A673 (cell line): ENCODE measurements around the gene JARID2.

Source experiments
- EZH2 ChIP-seq: fragments of 200-600 bp; sonication (generic); IDR thresholded peaks from 2 replicates; pipeline ENCODE4 v1.6.1; 2017; ENCODE audit warnings: borderline replicate concordance, low read depth, mild to moderate bottlenecking, mixed read lengths, antibody characterized with exemption, low read length; ENCODE audit not compliant: poor library complexity, severe bottlenecking
- TF ChIP-seq, protein P1 (sequence below): fragments of 300-800, 200-600 bp; sonication (generic); conservative IDR thresholded peaks from 2 replicates; pipeline ENCODE4 v1.5.1; 2017; ENCODE audit warnings: low read depth, mild to moderate bottlenecking, antibody characterized with exemption, low read length, moderate library complexity, mixed read lengths

GRCh38 chr6:15410126-15410391 is 164.2 kb downstream of the JARID2 start:
- TF ChIP-seq, protein P1, sequence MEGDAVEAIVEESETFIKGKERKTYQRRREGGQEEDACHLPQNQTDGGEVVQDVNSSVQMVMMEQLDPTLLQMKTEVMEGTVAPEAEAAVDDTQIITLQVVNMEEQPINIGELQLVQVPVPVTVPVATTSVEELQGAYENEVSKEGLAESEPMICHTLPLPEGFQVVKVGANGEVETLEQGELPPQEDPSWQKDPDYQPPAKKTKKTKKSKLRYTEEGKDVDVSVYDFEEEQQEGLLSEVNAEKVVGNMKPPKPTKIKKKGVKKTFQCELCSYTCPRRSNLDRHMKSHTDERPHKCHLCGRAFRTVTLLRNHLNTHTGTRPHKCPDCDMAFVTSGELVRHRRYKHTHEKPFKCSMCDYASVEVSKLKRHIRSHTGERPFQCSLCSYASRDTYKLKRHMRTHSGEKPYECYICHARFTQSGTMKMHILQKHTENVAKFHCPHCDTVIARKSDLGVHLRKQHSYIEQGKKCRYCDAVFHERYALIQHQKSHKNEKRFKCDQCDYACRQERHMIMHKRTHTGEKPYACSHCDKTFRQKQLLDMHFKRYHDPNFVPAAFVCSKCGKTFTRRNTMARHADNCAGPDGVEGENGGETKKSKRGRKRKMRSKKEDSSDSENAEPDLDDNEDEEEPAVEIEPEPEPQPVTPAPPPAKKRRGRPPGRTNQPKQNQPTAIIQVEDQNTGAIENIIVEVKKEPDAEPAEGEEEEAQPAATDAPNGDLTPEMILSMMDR, result no peak
- no peak for TF ChIP-seq EZH2
